ENCODE data around the gene MITF. TPM values are rescaled to one million over a fixed set of nuclear protein-coding genes. Genes with fewer than 3 reads are reported as not detected.

Gene MITF
- total and polyA plus RNA-seq, 3 donors from 2014 or later: 5.5 to 9.0 (median 5.8) TPM

Small RNA genes within 50 kb of the gene (small RNA-seq; reads per million reads assigned to genes)
- 0 reads per million in 2 donors for gene RN7SL418P
